ENCODE results near the gene DNAH7. TPM values are rescaled to one million over a fixed set of nuclear protein-coding genes. Genes with fewer than 3 reads are reported as not detected.

The DNAH7 gene
- total and polyA plus RNA-seq, 9 donors = 0.15 to 0.58 (median 0.25) TPM

DNA sequence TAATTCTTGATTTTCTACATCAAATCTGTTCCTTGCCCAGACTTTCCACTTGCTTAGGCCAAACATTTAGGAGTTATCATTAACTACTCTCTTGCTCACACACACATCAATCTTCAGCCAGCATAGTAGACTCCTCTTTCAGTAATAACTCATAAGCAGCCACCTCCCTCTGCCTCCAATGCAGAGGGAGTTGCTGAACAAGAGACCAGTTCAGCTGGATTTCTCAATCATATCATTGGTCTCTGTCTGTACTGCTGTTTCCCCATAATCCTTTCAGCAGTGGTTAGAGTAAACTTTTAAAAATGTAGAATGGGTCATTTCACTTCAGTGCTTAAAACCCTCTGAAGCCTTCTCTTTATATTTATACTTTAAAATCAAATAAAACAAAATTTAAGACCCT lies 298.7 kb downstream of the DNAH7 start:
- no peaks in the 10 kb centered on the region for H3K36me3 ChIP-seq (ENCODE audit: control insufficient read depth, insufficient read depth, low read length)
- H3K4me1 ChIP-seq (ENCODE audit: control insufficient read depth, insufficient read depth, low read length) = no peaks in the 10 kb centered on the region
- H3K27me3 ChIP-seq (ENCODE audit: control insufficient read depth, insufficient read depth, low read length) = no peaks in the 10 kb centered on the region
- no peak for DNase-seq
- no peak overlapping the region for H3K27ac ChIP-seq (ENCODE audit: low read length)
- H3K9me3 ChIP-seq (replicated peaks; ENCODE audit: control insufficient read depth, low read depth, low read length) = peaks cover 2% of the 10 kb centered on the region
- no peak overlapping the region for H3K4me3 ChIP-seq (ENCODE audit: low read length)

GRCh38 chr2:195768431-195768830 lies 300.2 kb downstream of the DNAH7 start:
- peaks cover 2% of the 10 kb centered on the region for H3K9me3 ChIP-seq (replicated peaks; ENCODE audit: control insufficient read depth, low read depth, low read length)
- no peak overlapping the region for H3K27ac ChIP-seq (ENCODE audit: low read length)
- no peak overlapping the region for H3K4me3 ChIP-seq (ENCODE audit: low read length)
- H3K4me1 ChIP-seq (ENCODE audit: control insufficient read depth, insufficient read depth, low read length) = no peaks in the 10 kb centered on the region
- no peaks in the 10 kb centered on the region for H3K36me3 ChIP-seq (ENCODE audit: control insufficient read depth, insufficient read depth, low read length)
- no CpG with 5 or more reads among the region's 2 CpGs for WGBS (ENCODE audit: insufficient coverage)
- DNase-seq = no peak
- no peaks in the 10 kb centered on the region for H3K27me3 ChIP-seq (ENCODE audit: control insufficient read depth, insufficient read depth, low read length)

- no peak for DNase-seq
- no peak overlapping the region for H3K4me3 ChIP-seq (ENCODE audit: low read length)
- peaks cover 2% of the 10 kb centered on the region for H3K9me3 ChIP-seq (replicated peaks; ENCODE audit: control insufficient read depth, low read depth, low read length)
- H3K36me3 ChIP-seq (ENCODE audit: control insufficient read depth, insufficient read depth, low read length) = no peaks in the 10 kb centered on the region
- no peaks in the 10 kb centered on the region for H3K4me1 ChIP-seq (ENCODE audit: control insufficient read depth, insufficient read depth, low read length)
- WGBS (ENCODE audit: insufficient coverage) = no CpG with 5 or more reads among the region's 1 CpG
- H3K27ac ChIP-seq (ENCODE audit: low read length) = no peak overlapping the region
- H3K27me3 ChIP-seq (ENCODE audit: control insufficient read depth, insufficient read depth, low read length) = no peaks in the 10 kb centered on the region
These were observed 301.9 kb downstream of the DNAH7 start for GRCh38 chr2:195766691-195767090.

DNA sequence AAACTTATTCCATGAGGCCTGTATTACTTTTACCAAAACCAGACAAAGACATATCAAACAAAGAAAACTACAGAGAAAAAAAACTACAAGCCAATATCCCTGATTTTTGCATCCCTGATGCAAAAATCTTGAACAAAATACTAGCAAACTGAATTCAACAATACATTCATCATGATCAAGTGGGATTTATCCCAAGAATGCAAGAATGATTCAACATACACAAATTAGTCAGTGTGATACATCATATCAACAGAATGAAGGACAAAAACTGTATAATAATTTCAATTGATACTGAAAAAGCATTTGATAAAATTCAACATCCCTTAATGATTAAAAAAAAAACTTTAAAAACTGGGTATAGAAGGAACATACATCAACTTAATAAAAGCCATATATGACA lies 304.8 kb downstream of the DNAH7 start:
- H3K27me3 ChIP-seq (ENCODE audit: control insufficient read depth, insufficient read depth, low read length) = no peaks in the 10 kb centered on the region
- H3K27ac ChIP-seq (ENCODE audit: low read length) = no peak overlapping the region
- DNase-seq = no peak
- no peaks in the 10 kb centered on the region for H3K4me1 ChIP-seq (ENCODE audit: control insufficient read depth, insufficient read depth, low read length)
- peaks cover 2% of the 10 kb centered on the region for H3K9me3 ChIP-seq (replicated peaks; ENCODE audit: control insufficient read depth, low read depth, low read length)
- H3K36me3 ChIP-seq (ENCODE audit: control insufficient read depth, insufficient read depth, low read length) = no peaks in the 10 kb centered on the region
- no peak overlapping the region for H3K4me3 ChIP-seq (ENCODE audit: low read length)

DNA sequence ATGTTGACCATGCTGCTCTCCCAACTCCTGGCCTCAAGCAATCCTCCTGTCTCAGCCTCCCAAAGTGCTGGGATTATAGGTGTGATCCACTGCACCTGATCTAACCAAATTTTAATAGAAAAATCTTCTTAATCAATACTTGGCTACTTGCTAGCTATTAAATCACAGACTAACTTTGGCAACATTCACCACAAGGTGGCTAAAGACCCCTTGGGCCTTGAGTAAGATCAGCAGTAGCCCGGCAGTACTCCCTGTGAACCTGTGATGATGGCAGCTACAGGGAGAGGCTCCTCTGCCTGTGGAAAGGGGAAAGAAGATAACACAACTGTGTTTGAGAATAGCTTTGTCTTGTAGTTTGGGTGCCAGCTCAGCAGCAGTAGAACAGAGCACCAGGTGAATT lies 308.8 kb downstream of the DNAH7 start:
- DNase-seq = no peak
- no peak overlapping the region for H3K4me3 ChIP-seq (ENCODE audit: low read length)
- H3K27ac ChIP-seq (ENCODE audit: low read length) = no peak overlapping the region
- H3K27me3 ChIP-seq (ENCODE audit: control insufficient read depth, insufficient read depth, low read length) = no peaks in the 10 kb centered on the region
- no peaks in the 10 kb centered on the region for H3K4me1 ChIP-seq (ENCODE audit: control insufficient read depth, insufficient read depth, low read length)
- WGBS (ENCODE audit: insufficient coverage) = 100% methylated on average over 1 of the region's 1 CpG
- no peaks in the 10 kb centered on the region for H3K9me3 ChIP-seq (replicated peaks; ENCODE audit: control insufficient read depth, low read depth, low read length)
- no peaks in the 10 kb centered on the region for H3K36me3 ChIP-seq (ENCODE audit: control insufficient read depth, insufficient read depth, low read length)

GRCh38 chr2:195758846-195759245 lies 309.8 kb downstream of the DNAH7 start:
- no peaks in the 10 kb centered on the region for H3K4me1 ChIP-seq (ENCODE audit: control insufficient read depth, insufficient read depth, low read length)
- DNase-seq = no peak
- no peak overlapping the region for H3K4me3 ChIP-seq (ENCODE audit: low read length)
- no peak overlapping the region for H3K27ac ChIP-seq (ENCODE audit: low read length)
- H3K9me3 ChIP-seq (replicated peaks; ENCODE audit: control insufficient read depth, low read depth, low read length) = no peaks in the 10 kb centered on the region
- H3K36me3 ChIP-seq (ENCODE audit: control insufficient read depth, insufficient read depth, low read length) = no peaks in the 10 kb centered on the region
- H3K27me3 ChIP-seq (ENCODE audit: control insufficient read depth, insufficient read depth, low read length) = no peaks in the 10 kb centered on the region
- 75% methylated on average over 2 of the region's 3 CpGs for WGBS (ENCODE audit: insufficient coverage)

GRCh38 chr2:195756218-195756942 lies 312.3 kb downstream of the DNAH7 start:
- H3K4me3 ChIP-seq (ENCODE audit: low read length) = no peak overlapping the region
- no peaks in the 10 kb centered on the region for H3K36me3 ChIP-seq (ENCODE audit: control insufficient read depth, insufficient read depth, low read length)
- WGBS (ENCODE audit: insufficient coverage) = 71% methylated on average over 1 of the region's 7 CpGs
- no peak for DNase-seq
- H3K27me3 ChIP-seq (ENCODE audit: control insufficient read depth, insufficient read depth, low read length) = no peaks in the 10 kb centered on the region
- H3K9me3 ChIP-seq (replicated peaks; ENCODE audit: control insufficient read depth, low read depth, low read length) = no peaks in the 10 kb centered on the region
- no peaks in the 10 kb centered on the region for H3K4me1 ChIP-seq (ENCODE audit: control insufficient read depth, insufficient read depth, low read length)
- H3K27ac ChIP-seq (ENCODE audit: low read length) = no peak overlapping the region

GRCh38 chr2:195741191-195741590 lies 327.4 kb downstream of the DNAH7 start:
- Histone ChIP-seq H3K27me3 (ENCODE audit: control insufficient read depth, insufficient read depth, low read length) (no peaks in the 10 kb centered on the region), H3K9me3 (replicated peaks; ENCODE audit: control insufficient read depth, low read depth, low read length) (no peaks in the 10 kb centered on the region), H3K4me1 (ENCODE audit: control insufficient read depth, insufficient read depth, low read length) (no peaks in the 10 kb centered on the region), H3K4me3 (ENCODE audit: low read length) (no peak overlapping the region), H3K36me3 (ENCODE audit: control insufficient read depth, insufficient read depth, low read length) (no peaks in the 10 kb centered on the region), H3K27ac (ENCODE audit: low read length) (no peak overlapping the region)
- WGBS (ENCODE audit: insufficient coverage) = no CpG with 5 or more reads among the region's 1 CpG
- no peak for DNase-seq

- no peaks in the 10 kb centered on the region for H3K4me1 ChIP-seq (ENCODE audit: control insufficient read depth, insufficient read depth, low read length)
- no peaks in the 10 kb centered on the region for H3K9me3 ChIP-seq (replicated peaks; ENCODE audit: control insufficient read depth, low read depth, low read length)
- no peak overlapping the region for H3K4me3 ChIP-seq (ENCODE audit: low read length)
- no peak for DNase-seq
- H3K36me3 ChIP-seq (ENCODE audit: control insufficient read depth, insufficient read depth, low read length) = peaks cover 6% of the 10 kb centered on the region
- H3K27me3 ChIP-seq (ENCODE audit: control insufficient read depth, insufficient read depth, low read length) = no peaks in the 10 kb centered on the region
- WGBS (ENCODE audit: insufficient coverage) = 80% methylated on average over 1 of the region's 5 CpGs
- H3K27ac ChIP-seq (ENCODE audit: low read length) = no peak overlapping the region
These were observed 330.9 kb downstream of the DNAH7 start for GRCh38 chr2:195737511-195738325.

GRCh38 chr2:195735347-195735746 lies 333.3 kb downstream of the DNAH7 start:
- Histone ChIP-seq H3K4me3 (ENCODE audit: low read length) (no peak overlapping the region), H3K4me1 (ENCODE audit: control insufficient read depth, insufficient read depth, low read length) (no peaks in the 10 kb centered on the region), H3K27ac (ENCODE audit: low read length) (no peak overlapping the region), H3K36me3 (ENCODE audit: control insufficient read depth, insufficient read depth, low read length) (peaks cover 11% of the 10 kb centered on the region), H3K9me3 (replicated peaks; ENCODE audit: control insufficient read depth, low read depth, low read length) (no peaks in the 10 kb centered on the region), H3K27me3 (ENCODE audit: control insufficient read depth, insufficient read depth, low read length) (no peaks in the 10 kb centered on the region)
- DNase-seq = no peak
- WGBS (ENCODE audit: insufficient coverage) = no CpG with 5 or more reads among the region's 1 CpG

Measured in muscle of leg (tissue), 11 donors.